LHCN-M2 (cell line): ENCODE measurements around the gene CLEC19A. TPM values are rescaled to one million over a fixed set of nuclear protein-coding genes. Genes with fewer than 3 reads are reported as not detected.

Experiments used
- DNase-seq: peaks from one replicate; pipeline ENCODE4 v3.0.0-alpha.2; 2012; ENCODE audit warnings: low read depth
- total RNA-seq: library from RNA; depleted of rRNA; stranded (reverse); fragments of >200 nt; gene quantifications from 2 replicates; pipeline ENCODE4 v1.2.3, GENCODE V29; 2014; rRNA removed

The CLEC19A gene
- total RNA-seq, 1 experiment from 2014 or later = not detected

GRCh38 chr16:19323596-19323995 lies 38.1 kb downstream of the CLEC19A start:
- DNase-seq = no peak

GRCh38 chr16:19328364-19328763 lies 42.8 kb downstream of the CLEC19A start:
- DNase-seq = no peak

GRCh38 chr16:19329932-19330331 lies 44.4 kb downstream of the CLEC19A start:
- no peak for DNase-seq

GRCh38 chr16:19330841-19331397 lies 45.4 kb downstream of the CLEC19A start:
- DNase-seq = peak; percentile 66

- no peak for DNase-seq
Measured at GRCh38 chr16:19331794-19332193, 46.3 kb downstream of the CLEC19A start.

GRCh38 chr16:19338335-19338734 lies 52.8 kb downstream of the CLEC19A start:
- DNase-seq = no peak

- peak; percentile 1 for DNase-seq
Measured at GRCh38 chr16:19344224-19344801, 58.8 kb downstream of the CLEC19A start.

- no peak for DNase-seq
Measured at GRCh38 chr16:19344980-19345379, 59.4 kb downstream of the CLEC19A start.

GRCh38 chr16:19346335-19346922 lies 60.9 kb downstream of the CLEC19A start:
- no peak for DNase-seq

GRCh38 chr16:19348125-19348524 lies 62.6 kb downstream of the CLEC19A start:
- DNase-seq = no peak

GRCh38 chr16:19348578-19349315 lies 63.2 kb downstream of the CLEC19A start:
- DNase-seq = no peak

- no peak for DNase-seq
Measured at GRCh38 chr16:19354371-19354770, 68.8 kb downstream of the CLEC19A start.

GRCh38 chr16:19356024-19356952 lies 70.8 kb downstream of the CLEC19A start:
- DNase-seq = no peak

- no peak for DNase-seq
Measured at GRCh38 chr16:19359556-19359955, 74.0 kb downstream of the CLEC19A start.

Other genes starting within 250 kb of the CLEC19A start
- gene COQ7, start 218.1 kb upstream of the CLEC19A start, total RNA-seq = 11.9 and 17.8 TPM in 2 replicates
- 37.9 and 42.3 TPM in 2 replicates for gene ITPRIPL2, start 171.8 kb upstream of the CLEC19A start, total RNA-seq
- gene SYT17, start 117.5 kb upstream of the CLEC19A start, total RNA-seq = 0.45 TPM in 1 of 2 replicates, not detected in the other
- not detected in 2 replicates for gene TMC5, start 132.2 kb downstream of the CLEC19A start, total RNA-seq
- gene GDE1, start 236.4 kb downstream of the CLEC19A start, total RNA-seq = 51.2 and 61.8 TPM in 2 replicates
- gene CCP110, start 238.2 kb downstream of the CLEC19A start, total RNA-seq = 17.4 and 20.3 TPM in 2 replicates